Measurements from ENCODE around the gene ZNF430. TPM values are rescaled to one million over a fixed set of nuclear protein-coding genes. Genes with fewer than 3 reads are reported as not detected.

ZNF430 gene
- total and polyA plus RNA-seq, 4 donors, result 0.31 to 5.3 (median 2.9) TPM

Small RNA genes within 50 kb of the gene (small RNA-seq; reads per million reads assigned to genes)
- not detected for gene AC008739.3

Other genes with a start within 250 kb of the ZNF430 start
- gene ZNF66, start 244.4 kb upstream of the ZNF430 start, total RNA-seq, result 1 to 10 TPM; 1.4 to 4.5 TPM
- under 1 TPM; 0.06 to 0.69 TPM for gene ZNF66, start 244.4 kb upstream of the ZNF430 start, polyA plus RNA-seq
- gene ZNF85, start 97.4 kb upstream of the ZNF430 start, total RNA-seq, result 1 to 10 TPM in 1 of 2 donors, under 1 TPM in 1; 0.75 to 9.0 TPM
- under 1 TPM; 0.27 to 0.31 TPM for gene ZNF85, start 97.4 kb upstream of the ZNF430 start, polyA plus RNA-seq
- gene ZNF714, start 61.5 kb downstream of the ZNF430 start, total RNA-seq, result 1 to 10 TPM in 1 of 2 donors, under 1 TPM in 1; 0.75 to 4.7 TPM
- under 1 TPM; 0.22 to 0.88 TPM for gene ZNF714, start 61.5 kb downstream of the ZNF430 start, polyA plus RNA-seq
- gene ZNF431, start 121.4 kb downstream of the ZNF430 start, total RNA-seq, result 1 to 10 TPM; 1.4 to 6.6 TPM
- gene ZNF431, start 121.4 kb downstream of the ZNF430 start, polyA plus RNA-seq, result 1 to 10 TPM in 1 of 2 donors, under 1 TPM in 1; 0.29 to 1.6 TPM

Measured in liver (tissue), 5 donors.